ENCODE measurements around the gene GPHB5.

Gene GPHB5

DNA sequence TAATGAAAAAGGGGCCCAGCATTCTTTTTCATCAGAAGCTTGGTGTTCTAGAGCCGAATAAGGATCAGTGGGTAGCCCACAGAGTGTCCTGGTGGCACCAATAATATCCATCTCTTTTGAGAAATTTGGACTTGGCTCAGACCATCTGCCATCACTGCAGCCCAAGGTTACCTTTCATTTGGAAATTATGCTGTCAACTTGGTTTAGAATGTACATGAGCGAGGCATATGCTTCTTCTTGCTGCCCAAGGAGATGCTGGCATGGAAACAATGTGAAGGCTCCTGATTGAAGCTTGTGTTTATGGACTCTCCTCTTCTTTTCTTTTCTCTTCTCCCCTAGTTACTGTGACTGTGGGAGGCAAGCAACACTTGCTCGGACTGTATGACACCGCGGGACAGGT, 50.0 kb downstream of the GPHB5 start:
- Histone ChIP-seq H3K4me1 (ENCODE audit: control insufficient read depth in 1 of 2, insufficient read depth in 2 of 2, low read length in 2 of 2) (peaks cover 8 to 10% of the 10 kb centered on the region in 2 experiments), H4K91ac (ENCODE audit: low read depth, low read length) (no peak overlapping the region), H2AK5ac (ENCODE audit: low read length) (no peak overlapping the region), H2BK12ac (ENCODE audit: low read length) (peak overlapping the region; percentile 73), H3K4ac (ENCODE audit: low read depth, low read length) (no peak overlapping the region), H2BK5ac (ENCODE audit: low read depth, low read length, poor library complexity) (no peak overlapping the region), H3K27me3 (ENCODE audit: insufficient read depth, low read length) (no peaks in the 10 kb centered on the region), H3K27ac (ENCODE audit: low read depth, low read length) (no peak overlapping the region), H3K23ac (ENCODE audit: low read length) (no peak overlapping the region), H3K4me2 (ENCODE audit: low read length) (no peak overlapping the region), H3K36me3 (ENCODE audit: control insufficient read depth in 1 of 2, insufficient read depth in 2 of 2, low read length in 2 of 2) (no peaks in the 10 kb centered on the region), H3K79me2 (ENCODE audit: control insufficient read depth, insufficient read depth, low read length, poor library complexity) (no peaks in the 10 kb centered on the region), H4K12ac (ENCODE audit: low read depth, low read length) (no peak overlapping the region), H3K18ac (ENCODE audit: low read length) (no peak overlapping the region), H3K14ac (ENCODE audit: low read length) (no peak overlapping the region), H2BK120ac (ENCODE audit: insufficient read depth, low read length, poor library complexity) (no peak overlapping the region), H4K8ac (ENCODE audit: low read depth, low read length) (no peak overlapping the region), H3K4me3 (ENCODE audit: low read depth, low read length) (no peak overlapping the region), H3K9ac (ENCODE audit: low read length) (no peak overlapping the region), H3K9me3 (ENCODE audit: insufficient read depth, low read depth, low read length) (peaks cover 1% of the 10 kb centered on the region), H2AFZ (ENCODE audit: insufficient read depth, low read length, poor library complexity) (no peak overlapping the region), H3K79me1 (ENCODE audit: low read length) (peaks cover 4% of the 10 kb centered on the region)
- no CpG with 5 or more reads among the region's 5 CpGs for WGBS (ENCODE audit: extremely low coverage, insufficient coverage, insufficient read length)
- DNase-seq = no peak

- Histone ChIP-seq H3K4me2 (ENCODE audit: low read length) (no peak overlapping the region), H3K79me2 (ENCODE audit: control insufficient read depth, insufficient read depth, low read length, poor library complexity) (no peaks in the 10 kb centered on the region), H2AK5ac (ENCODE audit: low read length) (no peak overlapping the region), H3K4me1 (ENCODE audit: control insufficient read depth in 1 of 2, insufficient read depth in 2 of 2, low read length in 2 of 2) (peaks cover 8 to 10% of the 10 kb centered on the region in 2 experiments), H3K23ac (ENCODE audit: low read length) (no peak overlapping the region), H3K27me3 (ENCODE audit: insufficient read depth, low read length) (no peaks in the 10 kb centered on the region), H2AFZ (ENCODE audit: insufficient read depth, low read length, poor library complexity) (no peak overlapping the region), H2BK12ac (ENCODE audit: low read length) (peak overlapping the region; percentile 37), H3K79me1 (ENCODE audit: low read length) (peaks cover 4% of the 10 kb centered on the region), H4K8ac (ENCODE audit: low read depth, low read length) (peak overlapping the region; percentile 3), H3K9ac (ENCODE audit: low read length) (no peak overlapping the region), H4K91ac (ENCODE audit: low read depth, low read length) (peak overlapping the region; percentile 57), H3K4ac (ENCODE audit: low read depth, low read length) (no peak overlapping the region), H3K9me3 (ENCODE audit: insufficient read depth, low read depth, low read length) (peaks cover 1% of the 10 kb centered on the region), H3K4me3 (ENCODE audit: low read depth, low read length) (no peak overlapping the region), H2BK5ac (ENCODE audit: low read depth, low read length, poor library complexity) (peak overlapping the region; percentile 15), H3K36me3 (ENCODE audit: control insufficient read depth in 1 of 2, insufficient read depth in 2 of 2, low read length in 2 of 2) (no peaks in the 10 kb centered on the region), H2BK120ac (ENCODE audit: insufficient read depth, low read length, poor library complexity) (peak overlapping the region; percentile 18), H4K12ac (ENCODE audit: low read depth, low read length) (no peak overlapping the region), H3K14ac (ENCODE audit: low read length) (peak overlapping the region; percentile 18), H3K18ac (ENCODE audit: low read length) (no peak overlapping the region), H3K27ac (ENCODE audit: low read depth, low read length) (peak overlapping the region; percentile 40)
- no CpG with 5 or more reads among the region's 3 CpGs for WGBS (ENCODE audit: extremely low coverage, insufficient coverage, insufficient read length)
- DNase-seq = no peak
Measured at GRCh38 chr14:63267171-63267570, 51.6 kb downstream of the GPHB5 start.

- Histone ChIP-seq H3K4ac (ENCODE audit: low read depth, low read length) (no peak overlapping the region), H3K4me3 (ENCODE audit: low read depth, low read length) (no peak overlapping the region), H2AK5ac (ENCODE audit: low read length) (no peak overlapping the region), H3K14ac (ENCODE audit: low read length) (no peak overlapping the region), H3K9me3 (ENCODE audit: insufficient read depth, low read depth, low read length) (peaks cover 1% of the 10 kb centered on the region), H3K23ac (ENCODE audit: low read length) (no peak overlapping the region), H3K9ac (ENCODE audit: low read length) (no peak overlapping the region), H3K4me1 (ENCODE audit: control insufficient read depth in 1 of 2, insufficient read depth in 2 of 2, low read length in 2 of 2) (peaks cover 8 to 10% of the 10 kb centered on the region in 2 experiments), H4K8ac (ENCODE audit: low read depth, low read length) (no peak overlapping the region), H4K12ac (ENCODE audit: low read depth, low read length) (no peak overlapping the region), H3K18ac (ENCODE audit: low read length) (no peak overlapping the region), H2BK12ac (ENCODE audit: low read length) (no peak overlapping the region), H3K79me1 (ENCODE audit: low read length) (peaks cover 4% of the 10 kb centered on the region), H3K27ac (ENCODE audit: low read depth, low read length) (peak overlapping the region; percentile 43), H3K36me3 (ENCODE audit: control insufficient read depth in 1 of 2, insufficient read depth in 2 of 2, low read length in 2 of 2) (no peaks in the 10 kb centered on the region), H3K27me3 (ENCODE audit: insufficient read depth, low read length) (no peaks in the 10 kb centered on the region), H3K4me2 (ENCODE audit: low read length) (peak overlapping the region; percentile 38), H2BK5ac (ENCODE audit: low read depth, low read length, poor library complexity) (no peak overlapping the region), H4K91ac (ENCODE audit: low read depth, low read length) (no peak overlapping the region), H2BK120ac (ENCODE audit: insufficient read depth, low read length, poor library complexity) (no peak overlapping the region), H2AFZ (ENCODE audit: insufficient read depth, low read length, poor library complexity) (no peak overlapping the region), H3K79me2 (ENCODE audit: control insufficient read depth, insufficient read depth, low read length, poor library complexity) (no peaks in the 10 kb centered on the region)
- WGBS (ENCODE audit: extremely low coverage, insufficient coverage, insufficient read length) = no CpG with 5 or more reads among the region's 1 CpG
- DNase-seq = peak in 1 of 2 donors; percentile 31
Measured at GRCh38 chr14:63266106-63266505, 52.6 kb downstream of the GPHB5 start.

All from trophoblast cell (in vitro differentiated cells and primary cell).